Measurements from ENCODE around the gene PRDM2.

DNA sequence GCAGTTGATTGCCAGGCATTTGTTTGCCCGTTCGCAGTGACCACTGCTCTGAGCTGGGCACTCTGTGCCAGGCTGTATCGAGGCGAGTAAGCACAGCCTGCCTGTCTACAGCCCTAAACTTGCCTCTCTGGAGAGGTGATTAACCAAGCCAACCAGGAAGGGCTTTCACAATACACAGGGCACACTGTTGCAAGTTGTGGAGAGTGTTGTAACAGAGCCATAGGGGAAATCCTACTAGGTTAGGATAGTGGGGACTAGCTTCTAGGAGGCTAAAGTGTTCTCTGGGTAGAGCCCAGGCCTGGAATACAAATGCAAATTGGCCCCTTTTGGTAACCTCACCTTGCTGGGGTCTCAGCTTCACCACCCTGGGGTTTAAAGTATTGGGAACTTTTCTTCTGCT is 23.8 kb downstream of the PRDM2 start:
- TF ChIP-seq, protein P1, sequence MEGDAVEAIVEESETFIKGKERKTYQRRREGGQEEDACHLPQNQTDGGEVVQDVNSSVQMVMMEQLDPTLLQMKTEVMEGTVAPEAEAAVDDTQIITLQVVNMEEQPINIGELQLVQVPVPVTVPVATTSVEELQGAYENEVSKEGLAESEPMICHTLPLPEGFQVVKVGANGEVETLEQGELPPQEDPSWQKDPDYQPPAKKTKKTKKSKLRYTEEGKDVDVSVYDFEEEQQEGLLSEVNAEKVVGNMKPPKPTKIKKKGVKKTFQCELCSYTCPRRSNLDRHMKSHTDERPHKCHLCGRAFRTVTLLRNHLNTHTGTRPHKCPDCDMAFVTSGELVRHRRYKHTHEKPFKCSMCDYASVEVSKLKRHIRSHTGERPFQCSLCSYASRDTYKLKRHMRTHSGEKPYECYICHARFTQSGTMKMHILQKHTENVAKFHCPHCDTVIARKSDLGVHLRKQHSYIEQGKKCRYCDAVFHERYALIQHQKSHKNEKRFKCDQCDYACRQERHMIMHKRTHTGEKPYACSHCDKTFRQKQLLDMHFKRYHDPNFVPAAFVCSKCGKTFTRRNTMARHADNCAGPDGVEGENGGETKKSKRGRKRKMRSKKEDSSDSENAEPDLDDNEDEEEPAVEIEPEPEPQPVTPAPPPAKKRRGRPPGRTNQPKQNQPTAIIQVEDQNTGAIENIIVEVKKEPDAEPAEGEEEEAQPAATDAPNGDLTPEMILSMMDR (IDR thresholded peaks at IDR 0.05; ENCODE audit: low read length) = no peak
- no peak for TF ChIP-seq EZH2 (IDR thresholded peaks at IDR 0.05; ENCODE audit: borderline replicate concordance, low read length)

Data from OCI-LY1 (cell line).